ENCODE data around the gene MYO1D. TPM values are rescaled to one million over a fixed set of nuclear protein-coding genes. Genes with fewer than 3 reads are reported as not detected.

The MYO1D gene
- total and polyA plus RNA-seq, 8 donors: 11.6 to 727 (median 73.4) TPM

DNA sequence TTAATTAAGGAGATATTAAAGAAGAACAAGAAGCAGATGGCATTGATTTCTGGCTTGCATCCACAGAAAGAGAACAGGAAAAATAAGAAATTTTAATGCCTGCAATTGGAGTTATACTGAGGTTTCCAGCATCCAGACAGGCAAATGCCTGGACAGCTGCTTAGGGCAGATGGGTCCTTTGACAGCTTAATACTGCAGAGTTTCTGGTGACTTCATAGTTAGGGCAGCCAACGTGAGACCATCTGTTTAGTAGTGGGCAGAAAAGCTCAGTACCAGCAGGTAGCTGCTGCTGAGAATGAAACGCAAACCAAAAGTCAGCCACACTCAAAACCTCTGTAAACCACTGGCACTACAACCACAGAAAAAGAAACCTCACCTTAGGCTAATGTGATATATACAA, 280.3 kb downstream of the MYO1D start:
- 52 to 81% (median 72%) methylated on average over 2 of the region's 2 CpGs for WGBS, 5 donors
- H3K4me3 ChIP-seq: no peak overlapping the region
- intact Hi-C loops (cut with DNase I; ENCODE audit: low total_unique reads): no loop called here
- no peak overlapping the region for H3K27ac ChIP-seq
- no peaks in the 10 kb centered on the region for H3K9me3 ChIP-seq
- H3K4me1 ChIP-seq: no peaks in the 10 kb centered on the region
- peaks cover 0 to 16% (median 11%) of the 10 kb centered on the region in 4 donors for H3K36me3 ChIP-seq
- no peaks in the 10 kb centered on the region for H3K27me3 ChIP-seq
- TF ChIP-seq, protein P1, sequence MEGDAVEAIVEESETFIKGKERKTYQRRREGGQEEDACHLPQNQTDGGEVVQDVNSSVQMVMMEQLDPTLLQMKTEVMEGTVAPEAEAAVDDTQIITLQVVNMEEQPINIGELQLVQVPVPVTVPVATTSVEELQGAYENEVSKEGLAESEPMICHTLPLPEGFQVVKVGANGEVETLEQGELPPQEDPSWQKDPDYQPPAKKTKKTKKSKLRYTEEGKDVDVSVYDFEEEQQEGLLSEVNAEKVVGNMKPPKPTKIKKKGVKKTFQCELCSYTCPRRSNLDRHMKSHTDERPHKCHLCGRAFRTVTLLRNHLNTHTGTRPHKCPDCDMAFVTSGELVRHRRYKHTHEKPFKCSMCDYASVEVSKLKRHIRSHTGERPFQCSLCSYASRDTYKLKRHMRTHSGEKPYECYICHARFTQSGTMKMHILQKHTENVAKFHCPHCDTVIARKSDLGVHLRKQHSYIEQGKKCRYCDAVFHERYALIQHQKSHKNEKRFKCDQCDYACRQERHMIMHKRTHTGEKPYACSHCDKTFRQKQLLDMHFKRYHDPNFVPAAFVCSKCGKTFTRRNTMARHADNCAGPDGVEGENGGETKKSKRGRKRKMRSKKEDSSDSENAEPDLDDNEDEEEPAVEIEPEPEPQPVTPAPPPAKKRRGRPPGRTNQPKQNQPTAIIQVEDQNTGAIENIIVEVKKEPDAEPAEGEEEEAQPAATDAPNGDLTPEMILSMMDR (IDR thresholded peaks at IDR 0.05): no peak
- TF ChIP-seq POLR2A (IDR thresholded peaks at IDR 0.05) (no peak), EP300 (IDR thresholded peaks at IDR 0.05) (no peak), POLR2AphosphoS5 (IDR thresholded peaks at IDR 0.05) (no peak)
- peak in 1 of 2 donors; percentile 48 for DNase-seq

DNA sequence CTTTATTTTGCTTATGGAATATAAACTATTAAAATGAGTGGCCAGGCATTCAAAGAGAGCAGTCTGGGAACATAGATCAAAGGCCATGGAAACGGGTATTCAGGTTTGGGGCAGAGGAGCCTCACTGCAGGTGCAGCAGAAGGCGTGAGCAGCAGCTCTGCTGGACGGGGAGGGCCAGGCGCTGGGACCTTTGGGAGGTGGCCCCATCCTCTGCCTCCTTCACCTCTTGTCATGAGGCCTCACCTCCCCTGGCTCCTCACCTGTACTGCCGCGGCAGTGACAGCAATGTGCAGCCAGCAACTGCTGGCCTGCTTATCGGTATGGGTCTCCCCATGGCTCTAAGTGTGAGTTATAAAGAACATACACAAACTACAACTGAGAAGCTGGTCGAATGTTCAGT, 280.7 kb downstream of the MYO1D start:
- H3K4me3 ChIP-seq: no peak overlapping the region
- H3K4me1 ChIP-seq: no peaks in the 10 kb centered on the region
- no peak for DNase-seq
- WGBS, 5 donors: 80 to 90% (median 87%) methylated on average over 8 of the region's 8 CpGs
- TF ChIP-seq EP300 (IDR thresholded peaks at IDR 0.05): no peak
- TF ChIP-seq POLR2AphosphoS5 (IDR thresholded peaks at IDR 0.05): no peak
- peaks cover 0 to 13% (median 8%) of the 10 kb centered on the region in 4 donors for H3K36me3 ChIP-seq
- H3K27ac ChIP-seq: no peak overlapping the region
- H3K9me3 ChIP-seq: no peaks in the 10 kb centered on the region
- H3K27me3 ChIP-seq: no peaks in the 10 kb centered on the region
- intact Hi-C loops (cut with DNase I; ENCODE audit: low total_unique reads): no loop called here

DNA sequence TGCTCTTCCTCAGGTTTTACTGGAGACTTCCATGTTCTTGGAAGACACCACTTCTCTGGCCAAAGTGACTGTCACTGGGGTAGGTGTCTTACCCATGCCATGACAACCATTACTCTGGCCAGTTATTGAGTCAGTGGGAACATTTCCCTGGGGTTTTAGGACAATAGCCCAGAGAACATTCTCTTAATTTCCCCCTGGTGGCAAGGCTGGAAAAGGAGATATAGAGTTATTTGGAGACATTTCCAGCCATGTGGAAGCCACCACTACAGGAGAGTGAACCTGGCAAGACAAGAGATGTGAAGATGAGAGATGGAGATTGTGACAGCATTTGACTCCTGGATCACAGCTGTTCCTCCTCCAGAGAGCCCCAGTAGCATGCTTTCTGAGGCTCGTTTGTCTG, 283.9 kb downstream of the MYO1D start:
- Histone ChIP-seq H3K36me3 (peaks cover 0 to 1% (median 0%) of the 10 kb centered on the region in 4 donors), H3K4me3 (no peak overlapping the region), H3K27me3 (no peaks in the 10 kb centered on the region), H3K27ac (no peak overlapping the region), H3K9me3 (no peaks in the 10 kb centered on the region), H3K4me1 (no peaks in the 10 kb centered on the region)
- intact Hi-C loops (cut with DNase I; ENCODE audit: low total_unique reads): no loop called here
- DNase-seq: no peak
- 73 to 81% (median 77%) methylated on average over 1 of the region's 1 CpG for WGBS, 5 donors
- no peak for TF ChIP-seq POLR2AphosphoS5 (IDR thresholded peaks at IDR 0.05)
- TF ChIP-seq POLR2A (IDR thresholded peaks at IDR 0.05): no peak
- TF ChIP-seq, protein P1 (IDR thresholded peaks at IDR 0.05): no peak
- no peak for TF ChIP-seq EP300 (IDR thresholded peaks at IDR 0.05)

DNA sequence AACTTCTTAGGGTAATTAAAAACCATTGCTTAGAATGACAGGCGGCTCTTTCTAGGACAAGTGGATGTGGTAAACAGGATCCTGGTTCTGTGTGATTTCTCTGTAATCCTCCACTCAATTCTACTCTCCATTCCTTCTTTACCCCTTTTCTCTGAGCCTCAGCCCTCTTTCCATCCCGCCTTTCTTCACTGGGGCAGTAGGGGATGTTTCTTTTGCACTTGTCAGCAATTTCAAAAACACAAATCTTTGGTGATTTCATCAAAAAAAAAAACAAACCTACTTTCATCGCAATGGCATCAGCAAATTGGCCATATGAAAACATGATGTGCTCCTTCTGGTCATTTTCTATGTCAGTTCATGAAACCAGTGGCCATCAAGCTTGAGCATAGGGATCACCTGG, 285.5 kb downstream of the MYO1D start:
- Histone ChIP-seq H3K27me3 (no peaks in the 10 kb centered on the region), H3K4me1 (no peaks in the 10 kb centered on the region), H3K4me3 (no peak overlapping the region), H3K36me3 (no peaks in the 10 kb centered on the region), H3K27ac (no peak overlapping the region), H3K9me3 (no peaks in the 10 kb centered on the region)
- intact Hi-C loops (cut with DNase I; ENCODE audit: low total_unique reads): no loop called here
- 90 to 97% (median 95%) methylated on average over 3 of the region's 3 CpGs for WGBS, 5 donors
- no peak for TF ChIP-seq EP300 (IDR thresholded peaks at IDR 0.05)
- TF ChIP-seq POLR2A (IDR thresholded peaks at IDR 0.05): no peak
- TF ChIP-seq, protein P1 (IDR thresholded peaks at IDR 0.05): no peak
- TF ChIP-seq POLR2AphosphoS5 (IDR thresholded peaks at IDR 0.05): no peak
- DNase-seq: no peak

DNA sequence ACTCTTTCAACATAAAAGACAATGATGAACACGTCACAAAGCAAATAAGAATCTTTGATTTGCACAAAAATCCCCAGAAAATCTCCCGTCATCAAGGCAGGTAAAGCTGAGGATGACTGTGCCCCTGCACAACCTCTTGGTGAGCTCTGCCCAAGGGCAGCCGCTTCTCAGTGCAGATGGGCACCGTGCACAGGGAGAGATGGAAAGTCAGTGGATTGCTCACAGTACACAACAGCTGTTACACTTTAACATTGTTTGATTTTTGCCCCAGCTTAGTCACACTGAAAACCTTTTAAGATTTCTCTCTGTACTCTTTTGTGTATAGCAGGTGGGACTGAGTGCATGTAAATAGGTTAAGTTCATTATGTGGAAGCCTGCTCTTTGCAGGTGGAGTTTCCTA, 285.9 kb downstream of the MYO1D start:
- H3K4me3 ChIP-seq: no peak overlapping the region
- no peaks in the 10 kb centered on the region for H3K36me3 ChIP-seq
- H3K27me3 ChIP-seq: no peaks in the 10 kb centered on the region
- DNase-seq: peak in 1 of 2 donors; percentile 27
- H3K27ac ChIP-seq: no peak overlapping the region
- intact Hi-C loops (cut with DNase I; ENCODE audit: low total_unique reads): no loop called here
- WGBS, 5 donors: 77 to 86% (median 83%) methylated on average over 4 of the region's 4 CpGs
- no peaks in the 10 kb centered on the region for H3K4me1 ChIP-seq
- no peaks in the 10 kb centered on the region for H3K9me3 ChIP-seq
- TF ChIP-seq POLR2A (IDR thresholded peaks at IDR 0.05) (no peak), POLR2AphosphoS5 (IDR thresholded peaks at IDR 0.05) (no peak), EP300 (IDR thresholded peaks at IDR 0.05) (no peak)
- TF ChIP-seq, protein P1 (IDR thresholded peaks at IDR 0.05): no peak
